ENCODE measurements around the gene MACROD1. TPM values are rescaled to one million over a fixed set of nuclear protein-coding genes. Genes with fewer than 3 reads are reported as not detected.
A peak's percentile ranks its signal among the peaks of the same experiment; 100 is the strongest.

The MACROD1 gene
- total and polyA plus RNA-seq, 2 of the 13 experiments (the other 11 are each of a cell fraction or from before 2014, with no cell fraction given): 23.1 to 34.5 TPM

GRCh38 chr11:64007629-64008282 lies 158.2 kb downstream of the MACROD1 start (continued):
- TF ChIP-seq YEATS2 (CRISPR knock-in tag; IDR thresholded peaks at IDR 0.05; ENCODE audit: borderline replicate concordance) (0 out of 2 replicates have a peak, but pooled peaks have one; percentile 69), THAP9 (CRISPR knock-in tag; IDR thresholded peaks at IDR 0.05; ENCODE audit: borderline replicate concordance) (0 out of 2 replicates have a peak, but pooled peaks have one; percentile 24), ZNF451 (CRISPR knock-in tag; IDR thresholded peaks at IDR 0.05) (peak; percentile 48; the same call in 1 of the 2 replicates), HOXA7 (CRISPR knock-in tag; IDR thresholded peaks at IDR 0.05) (no peak), ZNF432 (CRISPR knock-in tag; IDR thresholded peaks at IDR 0.05; ENCODE audit: borderline replicate concordance) (no peak), ZFP1 (CRISPR knock-in tag; IDR thresholded peaks at IDR 0.05) (0 out of 2 replicates have a peak, but pooled peaks have one; percentile 34), NFYC (CRISPR knock-in tag; IDR thresholded peaks at IDR 0.05) (peak; percentile 34), NCOA2 (CRISPR knock-in tag; IDR thresholded peaks at IDR 0.05) (peak; percentile 34; the same call in 1 of the 2 replicates), ZNF121 (CRISPR knock-in tag; IDR thresholded peaks at IDR 0.05) (no peak), ZZZ3 (CRISPR knock-in tag; IDR thresholded peaks at IDR 0.05; ENCODE audit: borderline replicate concordance) (no peak), CENPX (CRISPR knock-in tag; IDR thresholded peaks at IDR 0.05) (no peak), ZNF766 (CRISPR knock-in tag; IDR thresholded peaks at IDR 0.05; ENCODE audit: borderline replicate concordance) (no peak), IRF1 (CRISPR knock-in tag; IDR thresholded peaks at IDR 0.05; ENCODE audit: low read depth) (no peak), ZMAT3 (CRISPR knock-in tag; conservative IDR thresholded peaks at IDR 0.05) (peak; percentile 42; the same call in 1 of the 2 replicates), ZNF235 (CRISPR knock-in tag; IDR thresholded peaks at IDR 0.05; ENCODE audit: borderline replicate concordance) (no peak), ZBTB38 (CRISPR knock-in tag; IDR thresholded peaks at IDR 0.05) (no peak), BRF2 (CRISPR knock-in tag; IDR thresholded peaks at IDR 0.05) (no peak), FOXP4 (CRISPR knock-in tag; IDR thresholded peaks at IDR 0.05) (peak; percentile 67), SATB2 (CRISPR knock-in tag; IDR thresholded peaks at IDR 0.05) (no peak)

All from HepG2 (cell line).